GM12873 (cell line): ENCODE measurements around the gene GAD1.

ENCODE experiments used
- TF ChIP-seq, protein P1 (sequence below): IDR thresholded peaks from 2 replicates; pipeline ENCODE4 v1.5.1; 2012; ENCODE audit warnings: low read depth, mild to moderate bottlenecking, moderate library complexity, low read length, control low read depth; ENCODE audit not compliant: insufficient read depth; ENCODE audit errors: missing control alignments

Gene GAD1

DNA sequence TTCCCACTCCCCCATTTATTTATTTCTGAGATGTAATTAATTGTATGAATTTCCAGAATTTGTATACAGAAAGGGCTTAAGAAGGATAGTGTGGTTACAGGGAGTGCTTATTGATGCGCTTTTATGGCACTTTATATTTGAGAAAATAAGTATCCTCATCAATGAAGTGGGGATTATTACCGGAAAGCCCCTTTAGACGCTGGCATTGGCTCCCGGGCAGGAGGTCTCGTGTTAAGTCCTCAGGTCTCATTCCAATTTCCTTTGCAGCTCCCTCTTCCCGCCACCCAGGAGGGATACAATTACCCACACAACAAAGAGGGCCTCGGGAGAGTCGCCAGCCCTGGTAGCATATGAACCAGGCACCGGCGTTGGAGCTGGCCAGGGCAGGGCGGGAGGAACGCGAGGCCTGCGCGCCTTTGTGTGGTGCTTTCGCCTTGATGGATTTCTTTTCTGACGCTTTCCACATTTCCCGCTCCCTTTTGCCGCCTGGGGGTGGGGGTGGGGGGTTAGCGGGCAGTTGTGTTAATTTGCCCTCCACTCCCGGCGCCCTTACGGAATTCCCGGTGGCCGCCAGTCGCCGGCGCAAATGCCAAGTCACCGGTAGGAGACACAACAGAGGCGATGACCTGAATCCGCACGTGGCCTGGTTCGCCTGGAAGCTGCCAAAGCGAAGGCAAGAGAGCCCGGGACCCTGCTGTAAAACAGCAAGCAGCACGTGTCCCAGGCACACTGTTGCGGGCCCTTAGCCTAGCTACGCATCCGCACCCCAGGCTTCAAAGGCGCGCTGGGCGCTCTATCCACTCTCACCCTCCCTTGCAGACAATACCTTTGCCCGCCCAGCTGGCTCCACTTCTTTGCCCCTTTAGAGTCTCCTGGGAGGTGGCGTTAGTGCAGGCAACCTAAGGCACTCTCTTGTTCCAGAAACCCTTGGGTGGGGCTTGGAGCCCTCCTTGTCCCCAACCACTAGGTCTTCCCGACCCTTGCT is 3.3 kb downstream of the GAD1 start:
- TF ChIP-seq, protein P1, sequence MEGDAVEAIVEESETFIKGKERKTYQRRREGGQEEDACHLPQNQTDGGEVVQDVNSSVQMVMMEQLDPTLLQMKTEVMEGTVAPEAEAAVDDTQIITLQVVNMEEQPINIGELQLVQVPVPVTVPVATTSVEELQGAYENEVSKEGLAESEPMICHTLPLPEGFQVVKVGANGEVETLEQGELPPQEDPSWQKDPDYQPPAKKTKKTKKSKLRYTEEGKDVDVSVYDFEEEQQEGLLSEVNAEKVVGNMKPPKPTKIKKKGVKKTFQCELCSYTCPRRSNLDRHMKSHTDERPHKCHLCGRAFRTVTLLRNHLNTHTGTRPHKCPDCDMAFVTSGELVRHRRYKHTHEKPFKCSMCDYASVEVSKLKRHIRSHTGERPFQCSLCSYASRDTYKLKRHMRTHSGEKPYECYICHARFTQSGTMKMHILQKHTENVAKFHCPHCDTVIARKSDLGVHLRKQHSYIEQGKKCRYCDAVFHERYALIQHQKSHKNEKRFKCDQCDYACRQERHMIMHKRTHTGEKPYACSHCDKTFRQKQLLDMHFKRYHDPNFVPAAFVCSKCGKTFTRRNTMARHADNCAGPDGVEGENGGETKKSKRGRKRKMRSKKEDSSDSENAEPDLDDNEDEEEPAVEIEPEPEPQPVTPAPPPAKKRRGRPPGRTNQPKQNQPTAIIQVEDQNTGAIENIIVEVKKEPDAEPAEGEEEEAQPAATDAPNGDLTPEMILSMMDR: no peak

- TF ChIP-seq, protein P1: no peak
Measured at GRCh38 chr2:170820757-170821530, 4.3 kb downstream of the GAD1 start.

- TF ChIP-seq, protein P1: no peak
Measured at GRCh38 chr2:170821531-170822289, 5.0 kb downstream of the GAD1 start.

GRCh38 chr2:170822290-170823087 is 5.8 kb downstream of the GAD1 start:
- TF ChIP-seq, protein P1: peak; percentile 38

- TF ChIP-seq, protein P1: no peak
Measured at GRCh38 chr2:170823088-170823897, 6.6 kb downstream of the GAD1 start.

DNA sequence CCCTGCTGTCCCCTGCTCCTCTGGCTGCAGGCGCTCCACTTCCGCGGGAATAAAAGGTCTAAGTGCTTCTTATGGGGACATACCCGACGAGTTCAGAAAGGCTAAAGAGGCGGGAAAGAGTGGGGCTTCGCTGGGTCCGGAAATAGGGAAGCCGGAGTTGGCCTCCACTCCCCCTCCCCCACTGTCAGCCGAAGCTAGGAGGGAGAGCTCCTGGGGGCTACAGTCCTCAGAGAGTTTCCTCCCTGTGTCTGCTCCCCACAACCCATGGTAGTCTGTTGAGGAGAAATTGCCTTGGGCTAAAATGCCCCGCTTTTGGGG is 7.2 kb downstream of the GAD1 start:
- TF ChIP-seq, protein P1: no peak
